GM13977 (cell line): ENCODE results near the gene DUSP16.

Experiments used
- DNase-seq: peaks from one replicate; pipeline ENCODE4 v3.0.0; 2012; ENCODE audit warnings: low spot score
- in situ Hi-C: fragments of 300-500 bp; cut with MboI; formaldehyde crosslinking; loops from one replicate; pipeline ENCODE4 v1.12.0; 2022; ENCODE audit warnings: low sequenced_read_pairs, low pct_unique_long_range_greater_than_20kb, mixed read lengths, inconsistent platforms; ENCODE audit not compliant: unreplicated experiment
- TF ChIP-seq, protein P1 (sequence below): IDR thresholded peaks from 2 replicates; pipeline ENCODE4 v1.5.1; 2012; ENCODE audit warnings: mild to moderate bottlenecking, control low read depth; ENCODE audit not compliant: insufficient read depth; ENCODE audit errors: extremely low read depth, missing control alignments

The DUSP16 gene

DNA sequence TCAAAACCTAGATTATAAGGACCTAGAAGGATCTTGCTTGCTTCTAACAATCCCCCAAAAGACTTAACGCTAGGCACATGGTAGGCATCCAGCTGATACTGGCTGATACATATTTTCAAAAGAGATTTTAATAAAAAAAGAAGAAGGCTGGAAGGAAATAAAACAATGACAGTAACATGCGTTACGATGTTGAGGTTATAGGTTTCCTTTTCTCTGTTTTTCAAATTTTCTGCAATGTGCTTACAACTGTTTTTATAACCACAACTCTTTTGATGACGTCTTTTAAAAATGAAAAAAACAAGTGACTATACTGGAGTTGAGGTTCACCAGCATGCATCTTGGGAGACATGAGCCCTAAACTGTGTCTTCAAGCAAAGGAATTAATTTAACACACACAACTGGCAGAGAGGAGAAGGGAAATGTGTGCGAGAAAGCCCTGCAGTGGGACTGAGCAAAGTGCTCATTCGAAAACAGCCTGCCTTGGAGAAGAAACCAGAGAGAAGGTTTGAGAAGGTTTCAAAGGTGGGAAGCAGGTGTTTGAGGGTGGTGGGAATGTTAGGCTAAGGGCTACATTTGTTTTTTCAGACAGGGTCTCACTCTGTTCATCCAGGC, 80.4 kb downstream of the DUSP16 start:
- TF ChIP-seq, protein P1, sequence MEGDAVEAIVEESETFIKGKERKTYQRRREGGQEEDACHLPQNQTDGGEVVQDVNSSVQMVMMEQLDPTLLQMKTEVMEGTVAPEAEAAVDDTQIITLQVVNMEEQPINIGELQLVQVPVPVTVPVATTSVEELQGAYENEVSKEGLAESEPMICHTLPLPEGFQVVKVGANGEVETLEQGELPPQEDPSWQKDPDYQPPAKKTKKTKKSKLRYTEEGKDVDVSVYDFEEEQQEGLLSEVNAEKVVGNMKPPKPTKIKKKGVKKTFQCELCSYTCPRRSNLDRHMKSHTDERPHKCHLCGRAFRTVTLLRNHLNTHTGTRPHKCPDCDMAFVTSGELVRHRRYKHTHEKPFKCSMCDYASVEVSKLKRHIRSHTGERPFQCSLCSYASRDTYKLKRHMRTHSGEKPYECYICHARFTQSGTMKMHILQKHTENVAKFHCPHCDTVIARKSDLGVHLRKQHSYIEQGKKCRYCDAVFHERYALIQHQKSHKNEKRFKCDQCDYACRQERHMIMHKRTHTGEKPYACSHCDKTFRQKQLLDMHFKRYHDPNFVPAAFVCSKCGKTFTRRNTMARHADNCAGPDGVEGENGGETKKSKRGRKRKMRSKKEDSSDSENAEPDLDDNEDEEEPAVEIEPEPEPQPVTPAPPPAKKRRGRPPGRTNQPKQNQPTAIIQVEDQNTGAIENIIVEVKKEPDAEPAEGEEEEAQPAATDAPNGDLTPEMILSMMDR, result no peak
- in situ Hi-C loops, result no loop called here
- no peak for DNase-seq

DNA sequence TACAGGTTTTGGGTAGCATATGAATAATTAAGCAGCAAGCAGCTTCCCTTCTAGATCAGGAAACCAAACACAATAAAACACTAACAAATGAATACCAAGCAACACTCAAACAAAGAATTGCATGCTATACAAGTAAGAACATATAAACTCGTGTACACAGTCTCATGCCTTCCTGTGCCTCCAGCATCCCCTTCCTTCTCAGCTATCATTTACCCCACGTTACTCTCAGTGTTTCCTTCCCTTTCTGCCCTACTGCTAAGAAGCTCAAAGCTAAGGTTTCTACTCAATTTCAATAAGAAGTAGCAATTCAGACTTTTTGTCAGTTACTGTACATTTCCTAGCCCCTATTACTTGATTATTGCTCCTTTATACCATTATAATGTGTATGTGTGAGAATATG, 81.0 kb downstream of the DUSP16 start:
- in situ Hi-C loops, result no loop called here
- DNase-seq, result no peak
- TF ChIP-seq, protein P1, result no peak

DNA sequence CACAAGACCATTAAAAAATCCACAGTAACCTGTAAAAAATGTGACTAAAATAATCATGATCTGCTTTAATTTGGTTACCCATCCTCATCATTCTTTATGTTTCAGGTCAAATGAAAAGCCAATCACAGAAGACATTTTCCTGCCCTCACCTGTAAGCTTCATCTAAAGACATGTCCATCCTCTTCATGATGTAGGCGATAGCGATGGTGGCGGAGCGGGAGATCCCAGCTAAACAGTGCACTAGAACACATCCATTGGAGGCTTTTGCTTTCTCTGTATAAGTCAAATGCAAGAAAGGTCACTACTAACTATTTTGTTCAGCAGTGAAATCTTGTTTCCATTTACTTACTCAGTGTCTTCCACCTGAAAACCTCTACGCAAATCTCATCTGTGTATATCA, 82.6 kb downstream of the DUSP16 start:
- DNase-seq, result no peak
- in situ Hi-C loops, result no loop called here
- TF ChIP-seq, protein P1, result no peak

DNA sequence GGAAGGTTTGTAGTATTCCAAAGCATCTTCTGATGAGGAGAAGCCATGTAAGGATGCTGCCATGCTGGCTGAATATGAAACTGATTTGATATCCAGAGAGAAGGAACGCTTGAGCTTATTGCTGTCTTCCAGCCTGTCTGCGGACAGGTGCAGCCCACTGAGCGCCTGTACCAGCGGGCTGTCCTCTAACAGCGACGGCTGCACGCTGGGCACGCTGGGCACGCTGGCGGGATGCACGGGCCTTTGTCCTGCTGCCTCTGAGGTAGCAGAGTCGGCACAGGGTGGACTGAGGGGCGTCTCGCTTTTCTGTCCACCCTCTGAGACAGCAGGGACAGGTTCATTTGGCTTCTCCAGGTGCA, 85.2 kb downstream of the DUSP16 start:
- no peak for DNase-seq
- in situ Hi-C loops, result no loop called here
- TF ChIP-seq, protein P1, result no peak

DNA sequence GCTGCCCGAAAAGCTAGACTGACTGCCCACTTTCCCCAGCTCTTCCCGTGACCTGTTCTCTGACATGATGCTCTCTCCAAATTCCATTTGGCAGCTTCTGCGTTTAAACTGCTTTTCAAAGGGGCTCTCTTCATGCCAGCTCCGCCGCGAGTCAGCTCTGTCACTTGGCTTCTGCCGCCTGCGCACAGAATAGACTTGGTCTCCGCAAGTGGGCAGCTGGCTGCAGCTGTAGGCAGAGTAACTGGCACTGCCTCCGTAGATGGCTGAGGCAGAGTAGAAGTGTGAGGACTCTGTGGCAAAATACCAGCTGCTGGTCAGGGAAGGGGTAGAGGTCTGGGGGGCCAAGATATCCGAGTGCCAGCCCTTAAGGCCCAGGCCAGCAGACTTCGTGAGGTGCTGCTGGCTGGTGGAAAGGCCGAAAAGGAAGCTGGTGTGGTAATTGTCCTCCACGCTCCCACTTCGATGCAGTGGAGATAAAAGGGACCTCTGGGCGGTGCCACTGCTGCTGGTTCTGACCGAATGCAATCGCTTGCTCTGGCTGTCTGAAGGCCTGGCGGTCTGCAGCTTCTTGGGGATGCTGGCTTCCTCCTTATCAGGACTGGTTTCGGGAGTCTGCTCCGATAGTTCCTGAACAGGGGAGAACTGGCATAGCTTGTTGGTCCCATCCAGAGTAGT, 85.7 kb downstream of the DUSP16 start:
- TF ChIP-seq, protein P1, result no peak
- no peak for DNase-seq
- in situ Hi-C loops, result no loop called here

DNA sequence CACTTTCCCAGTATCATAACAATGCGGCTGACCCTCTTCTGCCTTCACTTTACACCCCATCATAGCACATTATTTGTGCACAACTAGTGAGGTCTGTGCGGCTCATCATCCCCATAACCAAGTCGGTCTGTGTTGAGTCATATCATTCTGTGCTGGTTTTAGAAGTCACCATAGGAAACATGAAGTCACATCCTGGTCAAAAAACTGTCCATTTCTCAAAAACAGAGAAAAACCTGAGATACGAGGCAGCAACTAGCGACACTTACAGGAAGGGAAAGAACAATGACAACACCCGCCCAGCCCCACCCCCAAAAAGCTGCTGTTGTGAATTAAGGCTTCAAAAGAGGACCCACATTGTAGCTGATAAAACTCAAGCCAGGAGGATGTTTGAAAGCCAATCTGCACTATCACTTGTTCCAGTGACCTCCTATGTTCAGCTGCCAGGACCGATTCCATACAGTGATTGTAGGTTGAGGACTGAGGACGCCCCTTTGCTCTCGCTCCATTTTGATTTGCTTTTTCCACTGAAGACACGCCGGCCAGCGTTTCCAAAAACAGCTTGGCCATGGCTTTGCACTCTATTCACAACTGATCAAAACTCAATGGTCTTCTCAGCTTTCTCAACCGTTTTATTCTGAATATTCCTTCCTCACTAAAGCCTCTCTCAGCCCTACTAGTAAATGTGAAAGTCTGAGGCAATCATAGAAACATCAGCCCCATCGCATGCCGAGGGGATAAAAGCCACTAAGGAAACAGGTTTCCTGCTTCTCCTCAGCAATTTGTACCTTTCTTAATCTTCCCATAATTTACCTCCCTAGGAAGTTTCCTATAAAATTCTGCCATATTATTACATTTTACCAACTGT, 87.5 kb downstream of the DUSP16 start:
- in situ Hi-C loops, result no loop called here
- peak; percentile 91 for DNase-seq

More for the DNA sequence above, 87.5 kb downstream of the DUSP16 start:
- TF ChIP-seq, protein P1, result peak; percentile 29
